ENCODE data around the gene FGD4.

FGD4 gene

DNA sequence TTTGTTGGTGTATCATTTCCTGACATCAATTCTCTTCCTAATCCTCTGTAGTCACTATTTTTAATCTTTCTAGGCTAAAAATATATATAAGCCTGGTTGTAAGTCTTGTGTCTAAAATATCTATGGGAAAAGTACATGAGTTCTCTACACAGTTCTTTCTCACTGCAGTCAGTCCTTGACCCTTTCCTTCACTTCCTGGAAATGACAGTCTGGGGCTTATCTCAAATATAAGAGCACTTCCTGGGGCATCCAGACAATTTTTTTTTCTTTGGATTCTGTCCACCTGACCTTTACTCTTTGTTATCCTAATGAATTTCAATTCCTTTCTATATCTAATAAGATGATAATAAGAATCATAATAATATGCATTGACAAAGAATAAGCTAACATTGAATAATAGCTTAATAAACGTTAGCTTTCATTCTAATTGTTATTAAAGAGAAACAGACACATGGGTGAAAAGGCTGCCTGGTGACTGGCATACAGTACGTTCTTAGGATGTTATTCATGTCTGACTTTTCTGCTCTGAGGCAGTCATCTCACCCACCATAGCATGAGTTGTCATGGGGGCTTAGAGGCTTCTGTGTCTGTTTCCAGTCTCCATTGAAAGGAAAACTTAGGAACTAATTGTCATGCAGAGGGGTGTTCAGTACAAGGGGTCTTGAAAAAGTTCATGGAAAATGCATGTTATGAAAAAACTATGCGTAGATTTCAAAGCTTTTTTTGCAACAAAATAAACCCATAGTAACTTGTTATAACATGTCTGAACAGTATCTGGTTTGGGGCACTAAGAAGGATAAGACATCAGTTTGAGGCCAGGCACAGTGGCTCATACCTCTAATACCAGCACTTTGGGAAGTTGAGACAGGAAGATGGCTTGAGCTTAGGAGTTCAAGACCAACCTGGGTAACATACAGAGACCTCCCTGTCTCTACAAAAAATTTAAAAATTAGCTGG lies 213.6 kb downstream of the FGD4 start:
- DNase-seq: no peak

DNA sequence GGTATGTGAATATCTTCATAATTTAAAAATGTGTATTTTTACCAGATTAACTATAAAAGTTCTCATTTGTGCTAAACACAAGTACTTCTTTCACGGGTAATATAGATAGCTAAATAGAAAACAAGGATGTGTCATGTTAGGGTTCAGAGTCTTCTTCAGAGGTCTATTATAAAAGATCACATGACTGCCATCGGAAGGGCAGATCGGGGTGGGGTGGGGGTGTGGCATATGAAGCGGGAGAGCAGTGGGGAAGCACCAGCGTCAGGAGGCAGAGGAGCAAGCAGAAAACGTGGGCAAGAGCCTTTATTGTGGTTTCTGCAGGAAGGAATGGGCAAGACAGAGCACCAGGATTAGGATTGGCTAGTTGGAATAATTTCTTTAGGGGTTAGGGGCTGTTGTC lies 216.1 kb downstream of the FGD4 start:
- DNase-seq: no peak

DNA sequence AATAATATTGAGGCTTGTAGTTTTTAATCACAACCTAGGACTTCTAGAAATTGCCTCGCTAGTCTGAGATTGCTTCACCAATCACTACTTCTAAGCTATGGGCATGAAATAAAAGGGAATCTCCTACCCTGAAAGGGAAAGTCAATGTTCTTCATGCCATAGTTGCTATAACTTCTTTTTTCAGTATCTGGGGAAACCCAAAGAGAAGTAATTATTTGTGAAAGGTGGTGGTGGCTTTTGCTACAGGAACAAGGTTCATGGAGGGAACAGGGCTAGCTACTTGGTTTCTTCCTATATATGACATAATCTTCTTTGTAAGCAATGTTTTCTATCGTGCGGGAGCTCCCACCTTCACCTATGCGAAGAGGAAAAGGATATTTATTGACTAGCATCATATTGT lies 218.2 kb downstream of the FGD4 start:
- no peak for DNase-seq

DNA sequence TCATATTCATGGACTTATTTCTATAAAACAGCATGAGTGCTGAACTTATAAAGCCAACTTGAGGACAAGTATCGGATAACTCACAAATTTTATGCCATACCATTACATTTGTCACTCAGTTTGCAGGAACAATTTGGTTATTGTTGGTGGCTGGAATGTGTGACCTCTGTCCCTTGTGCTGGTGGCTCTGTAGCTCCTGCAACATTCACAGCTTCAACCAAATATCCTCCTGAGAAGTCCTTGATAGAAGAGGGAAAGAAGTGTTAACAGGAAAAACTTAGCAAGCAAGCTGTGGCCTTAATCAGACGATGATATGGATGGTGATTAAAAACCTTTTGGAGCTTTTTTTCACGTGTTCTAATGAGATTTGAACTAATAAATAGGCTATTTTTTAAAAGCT lies 218.8 kb downstream of the FGD4 start:
- DNase-seq: no peak

DNA sequence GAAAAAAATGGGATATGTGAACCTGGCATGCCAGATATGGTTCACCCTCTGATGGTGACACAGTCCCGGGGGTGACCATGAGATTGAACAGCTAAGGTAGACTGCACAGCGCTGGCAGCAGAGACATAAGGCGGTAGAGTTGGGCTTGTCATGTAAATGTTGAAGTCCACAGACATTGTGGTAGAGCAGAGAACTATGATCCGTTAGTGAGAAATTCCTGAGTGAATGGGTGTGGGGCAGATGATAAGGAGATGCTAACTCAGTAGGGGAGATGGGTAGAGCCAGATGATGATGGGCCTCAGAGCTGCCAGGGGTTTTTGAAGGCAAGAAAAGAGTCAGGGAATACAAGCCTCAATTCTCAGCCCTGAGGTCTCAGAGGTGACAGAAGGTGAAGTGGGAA lies 228.6 kb downstream of the FGD4 start:
- DNase-seq: no peak

DNA sequence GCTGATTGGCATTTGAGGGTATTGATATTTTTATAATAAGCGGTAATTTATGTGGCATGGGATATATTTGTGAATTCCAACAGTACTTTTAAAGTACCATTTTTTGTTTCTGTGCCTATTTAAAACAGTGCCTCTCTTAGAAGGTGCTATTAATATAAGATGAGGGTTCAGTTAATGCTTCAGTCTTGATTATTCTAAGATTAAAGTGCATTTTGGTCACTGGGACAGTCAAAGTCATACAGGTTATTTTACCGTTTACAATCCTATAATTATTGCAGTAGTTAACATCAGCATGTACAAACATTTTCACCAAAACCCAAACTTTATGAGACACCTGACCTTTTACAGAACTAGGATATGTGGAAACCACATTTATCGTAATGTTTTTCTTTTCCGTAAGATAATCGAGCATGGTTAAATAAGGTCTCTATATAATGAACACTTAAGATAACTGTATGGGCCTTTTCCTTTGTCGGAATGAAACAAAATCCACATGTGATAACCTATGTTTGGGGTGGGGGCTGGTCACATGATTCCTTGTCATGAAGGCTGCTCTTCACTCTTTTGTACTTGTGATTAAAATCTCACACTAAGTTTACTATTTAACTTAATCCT lies 242.0 kb downstream of the FGD4 start:
- DNase-seq: no peak

DNA sequence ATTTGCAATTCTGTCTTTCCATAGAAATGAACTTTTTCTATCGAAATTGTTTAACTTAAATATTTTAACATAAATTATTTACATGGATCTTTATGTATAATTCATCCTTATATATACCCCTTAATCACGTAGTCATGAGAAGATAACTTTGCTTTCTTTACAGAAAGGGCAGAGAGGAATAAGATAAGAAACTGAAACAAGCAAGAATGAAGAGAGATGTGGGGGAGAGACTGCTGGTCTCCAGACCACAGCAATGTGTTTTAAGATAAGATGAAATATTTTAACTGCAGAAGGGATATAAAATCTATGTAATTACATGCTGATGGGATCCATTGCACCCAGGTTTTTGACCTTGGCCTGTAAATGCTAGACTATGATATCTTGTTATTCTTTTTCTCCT lies 245.1 kb downstream of the FGD4 start:
- no peak for DNase-seq

DNA sequence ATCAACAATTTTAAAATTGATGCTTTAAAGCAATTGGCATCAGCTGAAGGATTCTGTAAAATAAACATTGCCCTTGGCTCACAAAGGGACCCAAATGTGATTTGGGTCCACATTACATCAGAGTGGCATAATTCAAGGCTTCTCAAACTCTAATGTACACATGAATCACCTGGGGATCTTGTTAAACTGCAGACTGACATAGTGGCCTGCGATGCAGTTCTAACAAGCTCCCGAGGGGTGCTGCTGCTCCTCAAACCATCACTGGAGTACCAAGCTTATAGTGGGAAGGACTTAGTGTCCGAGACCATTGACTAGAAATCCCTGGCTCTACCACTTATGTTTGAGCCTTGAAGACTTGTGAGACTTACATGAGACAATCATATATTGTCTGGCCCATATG lies 247.9 kb downstream of the FGD4 start:
- no peak for DNase-seq

DNA sequence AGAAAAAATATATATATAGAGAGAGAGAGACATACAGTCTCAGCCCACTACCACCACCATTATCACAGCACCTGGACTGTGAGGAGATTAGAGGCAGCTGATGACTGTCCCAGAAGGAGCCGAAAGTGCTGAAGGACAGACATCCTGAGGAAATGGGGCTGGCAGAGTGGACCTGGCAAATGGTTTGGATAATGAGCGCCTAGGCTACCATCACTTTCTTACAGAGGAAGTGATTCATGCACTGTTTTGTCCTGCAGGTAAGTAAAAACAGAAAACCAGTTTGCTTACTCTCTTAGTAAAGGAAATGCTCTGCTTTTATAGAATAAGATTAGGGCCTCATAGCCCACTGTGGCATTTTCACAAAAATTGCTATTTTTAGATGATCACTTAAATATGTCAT lies 251.2 kb downstream of the FGD4 start:
- no peak for DNase-seq

DNA sequence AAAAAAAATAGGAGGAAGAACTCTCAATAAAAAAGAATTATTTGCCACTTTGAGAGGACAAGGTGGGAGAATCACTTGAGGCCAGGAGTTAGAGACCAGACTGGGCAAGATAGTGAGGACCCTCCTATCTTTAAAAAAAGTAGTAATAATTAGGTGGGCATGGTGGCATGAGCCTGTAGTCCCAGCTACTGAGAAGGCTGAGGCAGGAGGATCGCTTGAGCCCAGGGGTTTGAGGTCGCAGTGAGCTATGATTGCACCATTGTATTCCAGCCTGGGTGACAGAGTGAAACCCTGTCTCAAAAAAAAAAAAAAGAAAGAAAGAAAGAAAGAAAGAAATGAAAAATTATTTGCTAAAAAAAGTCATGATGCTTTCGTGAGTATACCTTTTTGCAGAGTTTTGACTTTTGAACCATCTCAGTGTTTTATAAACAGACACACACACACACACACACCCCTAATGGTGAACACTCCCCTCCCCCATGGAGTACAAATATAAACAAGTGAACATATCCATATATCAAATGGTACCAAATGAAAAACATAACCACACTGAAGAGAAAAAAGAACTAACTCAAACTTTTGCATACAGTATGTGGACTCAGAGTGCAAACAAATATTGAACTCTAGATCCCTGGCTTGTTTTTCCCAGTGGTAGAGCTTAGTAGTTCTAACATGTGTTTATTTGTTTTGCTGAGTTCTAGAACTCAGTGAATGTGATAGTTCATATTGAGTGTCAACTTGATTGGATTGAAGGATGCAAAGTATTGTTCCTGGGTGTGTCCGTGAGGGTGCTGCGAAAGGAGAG lies 252.0 kb downstream of the FGD4 start:
- no peak for DNase-seq

DNA sequence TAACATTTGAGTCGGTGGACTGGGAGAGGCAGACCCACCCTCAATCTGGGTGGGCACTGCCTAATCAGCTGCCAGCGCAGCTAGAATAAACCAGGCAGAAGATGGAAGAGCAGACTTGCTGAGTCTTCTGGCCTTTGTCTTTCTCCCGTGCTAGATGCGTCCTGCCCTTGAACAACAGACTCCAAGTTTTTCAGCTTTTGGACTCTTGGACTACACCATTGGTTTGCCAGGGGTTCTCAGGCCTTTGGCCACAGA lies 252.5 kb downstream of the FGD4 start:
- DNase-seq: no peak

DNA sequence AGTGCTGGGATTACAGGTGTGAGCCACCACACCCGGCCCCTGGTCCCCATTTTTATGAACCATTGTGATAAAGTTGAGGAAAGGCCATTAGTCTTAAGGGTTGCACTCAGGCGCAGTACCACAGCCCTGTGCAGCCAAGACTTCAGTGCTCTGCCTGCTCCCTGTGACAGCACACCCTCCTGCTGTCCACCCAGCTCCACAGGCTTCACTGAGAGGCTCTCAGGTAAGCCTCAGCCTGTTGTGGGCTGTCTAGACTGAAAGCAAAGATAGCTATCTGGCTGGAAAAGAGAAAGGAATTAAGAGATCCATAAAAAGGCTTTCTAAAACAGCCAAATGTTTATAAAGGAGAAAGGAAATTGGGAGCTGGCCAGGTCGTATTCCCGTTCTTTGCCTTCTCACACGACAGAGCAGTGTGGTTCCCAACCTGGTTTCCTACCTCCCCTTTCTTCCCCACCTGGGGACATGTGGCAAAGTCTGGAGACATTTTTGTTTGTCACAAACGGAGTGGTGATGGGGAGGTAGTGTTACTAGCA lies 260.6 kb downstream of the FGD4 start:
- no peak for DNase-seq

DNA sequence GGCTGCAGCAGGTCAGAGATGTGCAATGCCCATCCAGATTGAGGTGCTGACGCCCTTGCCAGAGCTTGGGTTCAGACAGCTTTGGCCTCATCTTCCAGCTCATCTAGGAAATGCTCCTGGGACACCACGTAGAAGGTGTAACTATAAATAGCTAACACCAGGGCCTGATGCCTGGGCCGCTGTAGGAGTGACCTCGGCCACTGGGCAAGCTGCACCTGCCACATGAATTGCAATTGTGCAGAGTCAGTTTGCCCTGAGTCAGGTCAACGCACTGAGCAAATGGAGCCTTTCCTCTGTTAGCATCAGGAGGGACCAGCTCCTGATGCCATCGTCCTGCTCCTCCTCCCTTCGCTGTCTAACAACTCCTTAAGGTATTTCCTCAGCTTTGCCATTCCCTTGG lies 262.3 kb downstream of the FGD4 start:
- no peak for DNase-seq

DNA sequence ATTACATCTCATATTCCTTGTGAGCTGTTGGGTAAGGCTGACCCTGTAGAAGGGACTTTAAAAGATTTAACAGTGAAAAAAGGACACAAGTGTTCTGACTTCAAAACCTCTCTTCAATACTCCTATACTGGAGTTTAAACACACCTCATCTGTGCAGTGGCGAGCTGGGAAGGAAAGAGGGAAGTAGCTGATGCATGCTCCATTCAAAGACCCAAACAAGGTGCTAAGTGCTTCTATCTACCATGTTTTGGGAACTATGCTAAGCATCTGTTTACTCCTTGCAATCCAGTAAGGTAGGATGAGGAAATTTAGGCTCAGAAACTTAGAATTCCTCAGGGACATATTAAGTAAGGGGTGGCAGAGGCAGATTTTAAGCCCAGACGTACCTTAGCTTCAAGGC lies 263.3 kb downstream of the FGD4 start:
- no peak for DNase-seq

DNA sequence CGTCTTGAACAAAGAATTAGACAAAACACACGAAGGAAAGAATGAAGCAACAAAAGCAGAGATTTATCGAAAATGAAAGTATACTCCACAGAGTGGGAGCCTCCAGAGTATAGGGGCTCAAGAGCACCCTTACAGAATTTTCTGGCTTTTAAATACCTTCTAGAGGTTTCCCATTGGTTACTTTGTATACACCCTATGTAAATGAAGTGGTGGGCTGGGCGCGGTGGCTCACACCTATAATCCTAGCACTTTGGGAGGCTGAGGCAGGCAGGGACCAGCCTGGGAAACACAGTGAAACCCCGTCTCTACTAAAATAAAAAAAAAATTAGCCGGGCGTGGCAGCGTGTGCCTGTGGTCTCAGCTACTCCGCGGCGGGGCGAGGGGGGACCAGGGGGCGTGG lies 266.7 kb downstream of the FGD4 start:
- no peak for DNase-seq

DNA sequence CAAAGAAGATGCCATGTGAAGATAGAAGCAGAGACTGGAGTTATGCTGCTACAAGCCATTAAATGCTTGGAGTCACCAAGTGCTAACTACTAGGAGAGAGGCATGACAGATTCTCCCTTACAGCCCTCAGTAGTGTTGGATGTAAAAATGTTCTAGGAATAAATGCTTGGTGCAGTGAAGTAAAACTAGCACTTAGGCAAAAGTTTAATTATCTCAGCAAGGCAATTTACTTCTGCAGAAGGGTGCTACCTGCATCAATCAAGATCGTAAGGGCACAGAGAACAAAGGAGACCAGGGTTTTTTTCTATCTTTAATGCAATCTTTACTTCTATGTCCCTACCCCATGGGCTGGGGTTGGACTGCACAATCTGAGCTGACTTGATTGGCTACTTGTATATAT lies 270.2 kb downstream of the FGD4 start:
- no peak for DNase-seq

DNA sequence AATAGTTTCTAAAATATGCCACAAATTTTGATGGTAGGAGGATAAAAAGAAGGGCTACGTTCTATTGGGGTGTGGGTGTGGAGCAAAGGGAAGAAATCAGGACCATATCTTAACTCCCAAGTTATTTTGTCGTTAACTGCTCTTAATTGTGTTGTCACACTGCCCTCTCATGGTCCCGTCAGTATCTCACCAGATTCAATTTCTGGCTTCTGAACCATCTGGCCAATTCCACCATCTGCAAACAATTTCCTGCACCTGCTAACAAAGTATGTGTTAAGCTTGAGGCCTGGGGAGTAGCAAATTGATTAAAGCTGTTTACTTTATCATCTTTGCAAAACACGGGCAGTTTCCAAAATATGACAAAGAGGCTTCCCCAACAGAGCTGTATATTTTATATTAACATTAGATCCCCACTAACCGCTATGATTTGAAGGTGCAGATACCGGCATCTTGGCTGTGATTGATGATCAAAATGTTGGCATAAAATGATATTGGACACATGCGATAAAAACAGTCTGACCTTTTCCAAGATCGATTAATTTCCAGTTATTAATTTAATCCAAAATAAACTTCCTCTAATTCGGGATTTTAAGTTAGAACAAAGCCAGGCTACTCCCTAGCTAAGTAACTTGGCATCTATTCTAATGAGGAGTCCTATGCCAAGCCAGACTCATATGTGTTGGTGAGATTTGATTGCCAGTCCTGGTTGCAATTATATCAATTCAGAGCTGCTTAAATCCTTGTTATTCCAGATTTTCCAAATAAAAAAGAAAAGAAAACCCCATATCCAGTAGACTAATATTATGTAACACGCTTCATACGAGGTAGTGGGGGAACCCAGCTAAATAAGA lies 272.8 kb downstream of the FGD4 start:
- no peak for DNase-seq

DNA sequence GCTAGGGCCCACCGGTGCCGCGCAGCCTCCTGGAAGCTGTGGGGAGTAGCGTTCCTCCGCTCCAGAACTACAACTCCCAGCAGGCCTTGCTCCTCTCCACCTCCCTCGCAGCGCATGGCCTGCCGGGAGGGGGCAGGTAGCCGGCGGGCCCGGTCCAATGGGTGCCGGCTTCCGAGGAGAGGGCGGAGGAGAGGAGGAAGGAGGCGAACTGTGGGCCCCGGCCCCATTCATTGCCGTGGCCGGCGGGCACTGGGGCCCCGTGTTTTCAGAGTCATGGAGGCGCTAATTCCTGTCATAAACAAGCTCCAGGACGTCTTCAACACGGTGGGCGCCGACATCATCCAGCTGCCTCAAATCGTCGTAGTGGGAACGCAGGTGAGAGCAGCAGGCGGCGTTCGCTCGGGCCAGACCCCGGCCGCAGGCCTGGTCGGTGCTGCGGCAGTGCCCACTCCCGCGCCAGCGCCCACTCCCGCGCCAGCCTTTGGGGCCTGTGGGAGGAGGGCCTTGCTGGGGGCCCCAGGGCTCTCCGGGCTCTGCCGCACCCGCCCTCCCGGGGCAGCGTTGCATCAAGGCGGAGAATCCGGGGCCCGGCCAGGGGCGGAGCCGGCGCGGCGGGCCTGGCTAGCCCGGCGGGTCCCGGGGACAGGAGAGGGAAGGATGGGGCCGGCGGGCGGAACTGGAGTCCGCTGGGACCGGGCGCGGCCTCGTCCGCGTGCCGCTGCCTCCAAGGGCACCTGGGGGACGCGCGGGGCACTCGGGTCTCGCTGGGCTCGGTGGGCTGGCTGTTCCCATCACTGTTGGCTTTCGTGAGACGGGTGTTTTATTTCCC lies 279.9 kb downstream of the FGD4 start, which contains the start of gene DNM1L:
Gene DNM1L, plus strand, starts transcription at position 211 of the 829 bp plus-strand sequence. Its CDS starts 63 bp downstream, at position 274.
- peak; percentile 88 to 91 for DNase-seq

DNA sequence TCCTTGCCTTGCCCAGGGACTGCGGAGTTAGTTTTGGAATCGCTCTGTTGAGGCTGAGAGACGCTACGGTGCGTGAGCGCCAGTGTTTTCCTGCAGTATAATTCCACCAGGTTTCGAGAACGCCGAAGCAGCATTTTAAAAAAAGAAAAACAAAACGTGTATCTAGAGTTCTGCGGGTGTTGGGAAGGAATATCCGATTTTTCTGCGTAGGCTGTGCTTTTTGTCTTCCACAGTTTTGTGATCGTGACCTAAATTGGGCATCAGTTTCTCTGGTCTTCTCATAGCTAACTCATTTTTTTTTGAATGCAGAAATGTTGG lies 280.5 kb downstream of the FGD4 start:
- DNase-seq: no peak

DNA sequence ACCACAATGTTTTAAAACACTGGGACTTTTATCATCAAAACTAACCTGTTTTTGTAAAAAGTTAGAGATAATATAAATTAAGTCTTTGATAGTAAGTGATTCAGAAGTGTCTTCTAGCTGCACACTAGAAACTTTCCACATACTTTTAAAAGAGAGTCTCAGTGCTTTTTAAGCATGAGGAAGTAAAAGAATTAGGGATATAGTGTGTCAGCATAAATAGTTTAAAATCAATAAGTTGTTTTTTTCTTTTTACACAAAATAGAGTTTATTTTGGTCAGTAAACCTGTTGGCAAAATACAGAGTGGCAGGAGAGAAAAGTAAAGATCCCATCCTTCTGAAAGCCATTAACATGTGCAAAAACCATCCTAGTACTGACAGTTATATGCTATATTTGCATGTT lies 281.4 kb downstream of the FGD4 start:
- no peak for DNase-seq

DNA sequence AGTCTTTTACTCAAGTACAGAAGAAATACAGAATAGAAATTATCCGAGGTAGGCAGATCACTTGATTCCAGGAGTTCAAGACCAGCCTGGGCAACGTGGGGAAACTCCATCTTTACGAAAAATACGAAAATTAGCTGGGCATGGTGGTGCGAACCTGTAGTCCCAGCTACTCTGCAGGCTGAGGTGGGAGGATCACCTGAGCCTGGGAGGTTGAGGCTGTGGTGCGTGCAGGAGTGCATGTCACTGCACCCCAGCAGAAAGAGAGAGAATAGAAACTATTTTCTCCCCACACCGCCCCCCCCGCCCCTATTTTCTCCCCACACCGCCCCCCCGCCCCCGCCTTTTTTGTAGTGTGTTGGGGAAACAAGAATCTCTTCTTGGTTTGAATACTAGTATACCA lies 281.9 kb downstream of the FGD4 start:
- DNase-seq: no peak

DNA sequence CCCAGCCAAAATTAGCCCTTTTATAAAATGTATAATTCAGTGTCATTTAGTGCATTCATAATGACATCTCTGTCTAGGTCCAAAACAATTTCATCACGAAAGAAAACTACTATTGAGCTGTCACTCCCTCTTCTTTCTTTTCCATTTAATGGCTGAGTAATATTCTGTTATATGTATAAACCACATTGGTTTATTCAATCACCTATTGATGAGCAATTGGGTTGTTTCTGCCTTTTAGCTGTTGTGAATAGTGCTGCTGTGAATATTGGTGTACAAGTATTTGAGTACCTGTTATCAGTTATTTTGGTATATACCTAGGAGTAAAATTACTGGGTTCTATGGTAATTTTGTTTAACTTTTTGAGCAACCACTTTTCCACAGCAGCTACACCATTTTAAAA lies 287.0 kb downstream of the FGD4 start:
- DNase-seq: no peak

Measured in activated CD4-positive, alpha-beta T cell treated with anti-CD3 and anti-CD28 coated beads, Interleukin-2, amount 50 U/mL, for 48 hours (primary cell).